Neutrophil (primary cell): ENCODE measurements around the gene TNFRSF13B.
"Not testable (repeated sequence)": the region's sequence is repeated elsewhere in the genome, so short reads cannot be mapped to it uniquely, and the experiment has no call there.

ENCODE experiments used
- H3K27ac ChIP-seq: fragments of 200-600 bp; sonication (generic); 2 replicates; pipeline ENCODE4 v1.5.1; 2016; ENCODE audit warnings: mild to moderate bottlenecking, moderate library complexity
- H3K27me3 ChIP-seq: fragments of 200-600 bp; sonication (generic); 2 replicates; pipeline ENCODE4 v1.6.0; 2016; ENCODE audit warnings: mild to moderate bottlenecking
- H3K36me3 ChIP-seq: fragments of 200-600 bp; sonication (generic); 2 replicates; pipeline ENCODE4 v1.5.1; 2017
- H3K4me1 ChIP-seq, 2 experiments: fragments of 200-600 bp in 1 of 2; sonication (generic) in 1 of 2; 1 replicate in 1 of 2; 2 replicates in 1 of 2; pipeline versions ENCODE4 v1.5.1 to v1.6.1; 2013 to 2016; ENCODE audit warnings: low read depth in 1 of 2, low read length in 1 of 2, mild to moderate bottlenecking in 1 of 2, moderate library complexity in 1 of 2; ENCODE audit not compliant: control insufficient read depth in 1 of 2, insufficient read depth in 1 of 2
- H3K4me3 ChIP-seq, 2 experiments: fragments of 200-600 bp in 1 of 2; sonication (generic) in 1 of 2; 1 replicate in 1 of 2; 2 replicates in 1 of 2; pipeline ENCODE4 v1.5.1; 2013 to 2016; ENCODE audit warnings: low read depth in 1 of 2, low read length in 1 of 2, mild to moderate bottlenecking in 1 of 2, moderate library complexity in 1 of 2
- H3K9me3 ChIP-seq: fragments of 200-600 bp; sonication (generic); 2 replicates; pipeline ENCODE4 v1.5.1; 2016
- TF ChIP-seq, protein P1 (sequence below): fragments of 200-600 bp; sonication (generic); IDR thresholded peaks from 2 replicates; pipeline ENCODE4 v1.5.1; 2016; ENCODE audit warnings: antibody characterized with exemption

The TNFRSF13B gene

DNA sequence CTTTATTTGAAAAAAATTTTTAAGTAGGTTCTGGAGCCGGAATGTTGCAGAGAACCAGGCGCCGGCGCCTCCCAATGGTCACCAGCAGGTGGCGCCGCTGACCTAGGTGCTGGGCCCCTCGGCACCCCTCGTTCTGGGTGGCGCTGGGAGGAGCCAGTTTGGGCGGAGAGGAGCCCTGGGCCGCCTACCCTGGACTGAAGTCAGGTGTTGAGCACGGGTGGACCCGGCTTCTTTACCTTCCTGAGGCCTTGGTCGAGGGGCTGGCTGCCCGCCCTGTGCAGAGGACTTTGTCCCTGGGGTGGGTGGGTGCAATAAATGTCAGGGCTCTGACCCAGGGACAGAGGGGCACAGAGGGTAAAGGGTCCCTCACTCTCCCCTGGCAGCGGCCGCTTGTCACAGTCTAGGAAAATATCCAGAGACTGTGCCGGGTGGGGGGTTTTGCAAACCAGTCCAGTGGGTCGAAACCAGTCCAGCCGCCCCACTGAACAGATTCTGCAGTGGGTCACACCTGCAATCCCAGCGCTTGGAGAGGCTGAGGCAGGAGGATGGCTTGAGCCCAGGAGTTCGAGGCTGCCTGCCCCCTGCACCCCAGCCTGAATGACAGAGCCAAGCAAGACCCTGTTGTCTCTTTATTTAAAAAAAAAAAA lies 30.1 kb upstream of the TNFRSF13B start:
- Histone ChIP-seq H3K27me3 (no peaks in the 10 kb centered on the region), H3K27ac (no peak overlapping the region), H3K9me3 (no peaks in the 10 kb centered on the region), H3K36me3 (no peaks in the 10 kb centered on the region), H3K4me3 (no peak overlapping the region), H3K4me1 (peaks cover 0 to 3% of the 10 kb centered on the region in 2 experiments)
- TF ChIP-seq, protein P1, sequence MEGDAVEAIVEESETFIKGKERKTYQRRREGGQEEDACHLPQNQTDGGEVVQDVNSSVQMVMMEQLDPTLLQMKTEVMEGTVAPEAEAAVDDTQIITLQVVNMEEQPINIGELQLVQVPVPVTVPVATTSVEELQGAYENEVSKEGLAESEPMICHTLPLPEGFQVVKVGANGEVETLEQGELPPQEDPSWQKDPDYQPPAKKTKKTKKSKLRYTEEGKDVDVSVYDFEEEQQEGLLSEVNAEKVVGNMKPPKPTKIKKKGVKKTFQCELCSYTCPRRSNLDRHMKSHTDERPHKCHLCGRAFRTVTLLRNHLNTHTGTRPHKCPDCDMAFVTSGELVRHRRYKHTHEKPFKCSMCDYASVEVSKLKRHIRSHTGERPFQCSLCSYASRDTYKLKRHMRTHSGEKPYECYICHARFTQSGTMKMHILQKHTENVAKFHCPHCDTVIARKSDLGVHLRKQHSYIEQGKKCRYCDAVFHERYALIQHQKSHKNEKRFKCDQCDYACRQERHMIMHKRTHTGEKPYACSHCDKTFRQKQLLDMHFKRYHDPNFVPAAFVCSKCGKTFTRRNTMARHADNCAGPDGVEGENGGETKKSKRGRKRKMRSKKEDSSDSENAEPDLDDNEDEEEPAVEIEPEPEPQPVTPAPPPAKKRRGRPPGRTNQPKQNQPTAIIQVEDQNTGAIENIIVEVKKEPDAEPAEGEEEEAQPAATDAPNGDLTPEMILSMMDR: peak; percentile 87

DNA sequence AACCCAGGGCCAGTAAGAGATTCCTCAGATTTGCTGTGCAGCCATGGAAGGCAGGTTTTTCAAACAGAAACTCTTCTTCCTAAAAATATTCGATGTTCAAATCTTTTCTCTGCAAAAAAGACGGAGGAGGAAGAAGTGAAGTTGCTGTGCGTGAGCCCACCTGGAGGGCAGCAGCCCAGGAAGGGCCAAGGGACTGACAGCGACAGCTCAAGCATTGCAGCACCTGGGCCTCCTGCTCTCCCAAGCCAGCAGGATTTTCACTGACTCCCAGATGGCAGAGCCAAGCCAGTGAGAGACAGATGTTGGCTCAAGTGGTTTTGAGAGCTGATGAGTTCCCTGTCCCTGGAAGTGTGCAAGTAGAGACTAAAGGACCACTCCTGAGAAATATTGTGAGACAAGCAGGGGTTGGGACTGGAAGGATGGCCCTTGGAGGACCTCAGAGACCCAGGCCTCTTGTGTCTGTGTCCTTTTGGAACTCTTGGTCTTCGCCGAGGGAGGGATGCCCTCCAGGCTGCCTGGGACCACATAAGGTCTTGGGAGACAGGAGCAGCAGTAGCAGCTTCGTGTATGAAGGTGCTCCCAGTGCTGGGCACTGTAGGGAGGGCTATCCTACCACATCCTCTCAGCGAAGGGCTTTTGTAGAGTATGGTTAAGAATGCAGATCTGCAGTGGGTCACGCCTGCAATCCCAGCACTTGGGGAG lies 29.3 kb upstream of the TNFRSF13B start:
- TF ChIP-seq, protein P1: no peak
- H3K4me3 ChIP-seq: no peak overlapping the region
- no peaks in the 10 kb centered on the region for H3K9me3 ChIP-seq
- no peaks in the 10 kb centered on the region for H3K36me3 ChIP-seq
- H3K27me3 ChIP-seq: no peaks in the 10 kb centered on the region
- H3K4me1 ChIP-seq: peaks cover 0 to 3% of the 10 kb centered on the region in 2 experiments
- no peak overlapping the region for H3K27ac ChIP-seq

DNA sequence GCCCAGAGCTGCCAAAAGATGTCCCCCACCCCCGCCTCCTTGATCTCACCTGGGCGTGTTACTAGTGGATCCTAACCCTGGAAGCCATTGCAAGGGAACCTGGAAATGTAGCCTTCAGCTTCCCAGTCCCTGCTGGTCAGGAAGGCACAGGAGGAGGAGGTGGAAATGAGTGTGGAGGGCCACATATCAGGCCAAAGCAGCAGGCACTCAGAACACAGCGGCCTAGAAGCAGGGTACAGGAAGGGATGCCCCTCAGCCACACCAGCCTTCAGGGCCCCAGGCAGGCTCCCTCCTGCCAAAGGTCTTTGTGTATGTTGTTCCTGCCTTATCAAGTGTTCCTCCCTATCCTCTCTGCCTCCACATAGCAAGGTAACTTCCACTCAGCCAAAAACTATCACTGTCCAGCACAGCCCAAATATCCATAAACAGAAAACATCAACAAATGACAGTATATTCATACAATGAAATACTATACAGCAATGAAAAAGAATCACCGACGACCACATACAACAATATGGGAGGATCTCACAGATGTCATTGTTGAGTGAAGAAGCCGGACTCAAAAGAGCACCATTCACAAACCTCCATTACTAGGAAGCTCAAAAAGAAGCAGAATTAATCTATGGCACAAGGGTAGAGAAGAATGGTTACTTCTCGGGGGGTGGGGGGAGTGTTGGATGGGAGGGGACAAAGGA lies 28.2 kb upstream of the TNFRSF13B start:
- H3K9me3 ChIP-seq: no peaks in the 10 kb centered on the region
- H3K4me3 ChIP-seq: no peak overlapping the region
- TF ChIP-seq, protein P1: no peak
- no peaks in the 10 kb centered on the region for H3K36me3 ChIP-seq
- H3K27me3 ChIP-seq: no peaks in the 10 kb centered on the region
- peaks cover 0 to 3% of the 10 kb centered on the region in 2 experiments for H3K4me1 ChIP-seq
- no peak overlapping the region for H3K27ac ChIP-seq

- Histone ChIP-seq H3K27ac (no peak overlapping the region), H3K4me3 (no peak overlapping the region), H3K36me3 (no peaks in the 10 kb centered on the region), H3K27me3 (no peaks in the 10 kb centered on the region), H3K4me1 (peaks cover 0 to 3% of the 10 kb centered on the region in 2 experiments), H3K9me3 (no peaks in the 10 kb centered on the region)
- TF ChIP-seq, protein P1: no peak
Measured at GRCh38 chr17:16997514-16998429, 25.9 kb upstream of the TNFRSF13B start.

DNA sequence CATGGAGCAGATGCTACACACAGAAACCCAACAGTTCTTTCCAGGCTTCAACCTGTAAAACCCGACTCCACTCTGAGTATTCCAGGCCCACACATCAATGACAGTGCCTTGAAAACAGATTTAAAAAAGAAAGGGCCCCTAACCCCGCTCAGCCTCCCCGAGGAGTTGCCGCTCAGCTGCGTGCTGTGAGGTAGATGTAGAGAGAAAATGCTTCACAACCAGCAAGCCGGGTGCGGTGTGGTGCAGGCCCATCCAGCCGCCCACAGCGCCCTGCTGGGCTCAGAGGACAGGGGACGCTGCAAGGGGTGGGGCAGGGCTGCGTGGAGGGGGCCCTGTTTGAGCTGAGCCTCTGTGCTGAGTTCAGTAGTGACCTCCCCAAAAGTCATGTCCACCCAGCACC lies 24.8 kb upstream of the TNFRSF13B start:
- H3K27me3 ChIP-seq, H3K4me3 ChIP-seq, H3K4me1 ChIP-seq, H3K36me3 ChIP-seq, H3K27ac ChIP-seq, H3K9me3 ChIP-seq: not testable (repeated sequence)
